Posterior cingulate gyrus (tissue), 11 donors: Measurements from ENCODE around the gene PGA5.
"Not testable (repeated sequence)": the region's sequence is repeated elsewhere in the genome, so short reads cannot be mapped to it uniquely, and the experiment has no call there.

Experiments
- DNase-seq, 10 donors: peaks; one replicate each; pipeline versions ENCODE4 v3.0.0 to v3.0.0-alpha.2; 2020 to 2021; ENCODE audit warnings: mixed read lengths in 3 of 10
- intact Hi-C: fragments of 100-400 bp; cut with DNase I; formaldehyde crosslinking; loops from one replicate; pipeline ENCODE4 v1.15.1; 2023

PGA5 gene

DNA sequence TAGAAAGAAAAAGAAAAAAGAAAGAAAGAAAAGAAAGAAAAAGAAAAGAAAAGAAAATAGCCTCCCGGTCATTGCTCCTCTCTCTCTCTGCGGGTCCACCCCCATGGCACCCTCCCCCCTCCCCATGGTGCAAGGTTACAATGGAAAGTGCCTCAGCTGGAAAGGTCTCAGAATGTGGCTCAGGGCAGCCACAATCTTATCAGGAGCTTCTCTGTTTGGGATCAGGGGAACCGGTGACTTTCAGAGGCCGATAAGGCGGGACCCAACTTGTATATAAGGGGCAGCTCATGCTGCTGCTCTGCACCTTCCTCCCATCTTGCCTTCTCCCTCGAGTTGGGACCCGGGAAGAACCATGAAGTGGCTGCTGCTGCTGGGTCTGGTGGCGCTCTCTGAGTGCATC lies at the start of gene PGA5:
Gene PGA5, plus strand, starts transcription at position 301 of the 400 bp plus-strand sequence. Its CDS starts 52 bp downstream, at position 353.
- DNase-seq, intact Hi-C loops: not testable (repeated sequence)

DNA sequence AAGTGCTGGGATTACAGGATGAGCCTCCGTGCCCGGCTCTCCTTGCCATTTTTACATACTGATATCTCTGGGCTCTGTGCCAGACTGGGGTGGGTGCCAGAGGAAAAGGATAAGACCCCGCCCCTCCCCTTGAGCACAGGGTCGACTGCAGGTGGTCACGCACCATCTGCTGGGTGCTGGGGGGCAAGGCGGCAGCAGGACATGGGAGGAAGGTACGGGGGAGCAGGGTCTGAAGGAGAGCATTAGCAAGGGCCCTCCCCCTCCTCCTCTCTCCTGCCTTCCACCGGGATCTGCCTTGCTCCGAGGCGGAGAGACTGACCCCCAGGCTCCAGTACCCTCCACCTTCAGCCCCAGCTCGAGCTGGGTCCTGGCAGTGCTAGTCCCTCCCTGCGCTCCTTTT lies 47.4 kb upstream of the PGA5 start:
- DNase-seq, result no peak
- intact Hi-C loops, result no loop called here

DNA sequence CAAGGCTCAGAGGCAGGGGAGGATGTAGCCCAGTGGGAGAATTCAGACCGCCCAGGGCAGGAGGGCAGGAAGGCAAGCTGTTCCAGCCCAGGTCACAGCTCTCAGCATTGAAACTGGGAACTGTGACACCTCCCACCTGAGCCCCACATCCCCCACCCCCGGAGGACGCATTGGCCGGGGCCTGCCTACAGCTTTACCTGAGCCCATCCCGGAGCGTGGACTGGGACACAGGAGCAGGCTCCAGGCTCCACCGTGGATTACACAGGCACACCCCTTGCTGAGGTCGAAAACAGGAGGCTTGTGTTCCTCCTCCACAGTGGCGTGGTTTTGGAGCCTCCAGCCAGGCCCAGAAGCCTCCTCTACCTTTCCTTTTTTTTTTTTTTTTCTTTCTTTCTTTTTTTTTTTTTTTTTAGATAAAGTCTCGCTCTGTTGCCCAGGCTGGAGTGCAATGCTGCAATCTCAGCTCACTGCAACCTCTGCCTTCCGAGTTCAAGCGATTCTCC lies 46.8 kb upstream of the PGA5 start:
- no peak for DNase-seq
- intact Hi-C loops, result no loop called here

GRCh38 chr11:61194981-61195695 lies 45.8 kb upstream of the PGA5 start:
- DNase-seq, result no peak
- intact Hi-C loops, result no loop called here

GRCh38 chr11:61195719-61196118 lies 45.3 kb upstream of the PGA5 start:
- intact Hi-C loops, result no loop called here
- no peak for DNase-seq

- intact Hi-C loops, result no loop called here
- DNase-seq, result no peak
Observed at GRCh38 chr11:61198361-61198760, 42.6 kb upstream of the PGA5 start.

GRCh38 chr11:61198948-61199523 lies 41.9 kb upstream of the PGA5 start:
- DNase-seq, result no peak
- intact Hi-C loops, result no loop called here

- intact Hi-C loops, result no loop called here
Observed at GRCh38 chr11:61201476-61201875, 39.5 kb upstream of the PGA5 start.

GRCh38 chr11:61202950-61203746 lies 37.8 kb upstream of the PGA5 start, which contains the start of gene PGA3:
PGA3 (plus strand) TSS chr11:61203515; CDS start chr11:61203565, 50 bp downstream.
- DNase-seq, result peak in 2 of 10 donors; percentile 8 to 41
- intact Hi-C loops, result not testable (repeated sequence)

More at GRCh38 chr11:61201476-61201875, 39.5 kb upstream of the PGA5 start:
- DNase-seq, result no peak

GRCh38 chr11:61203873-61204272 lies 37.1 kb upstream of the PGA5 start:
- intact Hi-C loops, DNase-seq: not testable (repeated sequence)

GRCh38 chr11:61204502-61205059 lies 36.4 kb upstream of the PGA5 start:
- DNase-seq, result peak in 3 of 10 donors; percentile 28 to 84 (median 47)
- intact Hi-C loops, result not testable (repeated sequence)

GRCh38 chr11:61207636-61208310 lies 33.2 kb upstream of the PGA5 start:
- DNase-seq, intact Hi-C loops: not testable (repeated sequence)

DNA sequence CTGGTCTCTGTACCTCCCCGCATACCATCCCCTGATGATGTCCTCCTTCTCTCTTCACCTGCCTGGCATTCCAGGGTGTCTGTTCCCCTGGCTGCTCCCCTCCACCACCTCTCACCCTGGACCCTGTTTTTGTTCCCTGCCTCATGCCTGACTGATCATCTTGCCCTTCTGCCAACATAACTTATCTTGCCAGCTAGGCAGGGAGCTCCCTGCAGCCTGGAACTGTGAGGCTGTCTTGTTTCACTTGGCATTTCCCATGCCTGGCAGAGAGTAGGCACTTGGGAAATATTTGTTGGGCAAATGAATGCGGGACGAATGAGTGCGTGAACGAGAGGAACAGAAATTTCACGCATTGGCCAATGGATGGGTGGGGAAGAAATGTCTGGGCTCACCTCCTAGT lies 30.3 kb upstream of the PGA5 start:
- DNase-seq, intact Hi-C loops: not testable (repeated sequence)

DNA sequence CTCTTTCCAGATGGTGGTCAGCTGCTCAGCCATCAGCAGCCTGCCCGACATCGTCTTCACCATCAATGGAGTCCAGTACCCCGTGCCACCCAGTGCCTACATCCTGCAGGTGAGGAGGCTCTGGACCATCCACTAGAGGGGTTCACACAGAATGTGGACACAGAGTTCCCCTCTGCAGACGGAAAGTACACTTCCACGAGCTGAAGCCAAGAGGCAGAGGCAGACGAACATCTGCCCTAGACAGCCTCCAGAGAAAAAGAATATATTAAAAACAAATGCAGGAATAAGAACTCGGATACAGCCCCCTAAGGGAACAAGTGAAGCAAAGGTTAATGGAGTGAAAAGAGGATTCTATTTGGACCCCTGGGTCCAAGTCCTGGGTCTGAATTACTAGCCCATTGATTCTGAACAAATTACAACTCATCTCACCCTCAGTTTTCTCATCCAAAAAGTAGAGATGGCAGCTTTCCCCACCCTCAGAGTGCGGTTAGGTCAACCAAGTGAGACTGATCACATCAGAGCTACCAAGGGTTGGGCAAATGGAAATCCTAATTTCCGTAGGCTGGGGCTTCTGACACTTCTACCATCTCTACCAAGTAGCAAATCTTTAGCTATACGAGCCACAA lies 29.5 kb upstream of the PGA5 start:
- intact Hi-C loops, DNase-seq: not testable (repeated sequence)

GRCh38 chr11:61212202-61212601 lies 28.8 kb upstream of the PGA5 start:
- intact Hi-C loops, result not testable (repeated sequence)

DNA sequence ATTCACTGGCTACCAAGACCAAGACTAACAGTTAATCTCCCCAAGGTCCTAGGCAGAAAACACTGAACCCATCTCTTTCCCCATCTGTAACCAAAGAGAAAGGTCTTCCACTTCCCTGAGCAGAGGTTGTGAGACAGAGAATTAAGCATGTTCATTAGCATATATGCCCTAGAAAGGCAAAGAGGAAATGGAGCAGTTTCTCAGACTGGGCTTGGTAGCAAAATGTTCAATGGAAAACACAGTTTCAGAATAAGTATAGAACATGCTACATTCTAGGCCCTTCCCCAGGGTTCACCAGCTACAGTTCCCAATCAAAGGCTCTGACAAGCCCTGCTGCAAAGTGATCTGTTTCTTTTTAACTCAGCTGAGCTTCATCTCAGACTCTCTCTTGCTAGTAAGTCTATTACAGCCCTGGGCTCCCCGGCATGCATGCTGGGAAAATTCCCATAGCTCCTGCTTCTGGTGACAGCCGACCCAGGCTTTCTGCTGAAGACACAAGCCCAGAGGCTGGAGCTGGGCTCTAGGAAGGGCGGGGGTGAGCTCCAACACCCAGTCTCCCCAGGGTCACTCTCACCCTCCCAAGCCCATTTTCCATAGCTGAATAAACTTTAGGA lies 27.2 kb upstream of the PGA5 start:
- intact Hi-C loops, DNase-seq: not testable (repeated sequence)

More at GRCh38 chr11:61212202-61212601, 28.8 kb upstream of the PGA5 start:
- DNase-seq, result not testable (repeated sequence)

- intact Hi-C loops, DNase-seq: not testable (repeated sequence)
Observed at GRCh38 chr11:61218306-61218705, 22.7 kb upstream of the PGA5 start.

- intact Hi-C loops, result not testable (repeated sequence)
- DNase-seq, result peak in 1 of 10 donors; percentile 59
Observed at GRCh38 chr11:61219016-61219415, 22.0 kb upstream of the PGA5 start.

DNA sequence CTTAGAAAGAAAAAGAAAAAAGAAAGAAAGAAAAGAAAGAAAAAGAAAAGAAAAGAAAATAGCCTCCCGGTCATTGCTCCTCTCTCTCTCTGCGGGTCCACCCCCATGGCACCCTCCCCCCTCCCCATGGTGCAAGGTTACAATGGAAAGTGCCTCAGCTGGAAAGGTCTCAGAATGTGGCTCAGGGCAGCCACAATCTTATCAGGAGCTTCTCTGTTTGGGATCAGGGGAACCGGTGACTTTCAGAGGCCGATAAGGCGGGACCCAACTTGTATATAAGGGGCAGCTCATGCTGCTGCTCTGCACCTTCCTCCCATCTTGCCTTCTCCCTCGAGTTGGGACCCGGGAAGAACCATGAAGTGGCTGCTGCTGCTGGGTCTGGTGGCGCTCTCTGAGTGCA lies 18.9 kb upstream of the PGA5 start, which contains the start of gene PGA4:
Gene PGA4, plus strand, starts transcription at position 301 of the 400 bp plus-strand sequence. Its CDS starts 54 bp downstream, at position 355.
- intact Hi-C loops, DNase-seq: not testable (repeated sequence)
